ENCODE data around the gene TLX2.

Gene TLX2

DNA sequence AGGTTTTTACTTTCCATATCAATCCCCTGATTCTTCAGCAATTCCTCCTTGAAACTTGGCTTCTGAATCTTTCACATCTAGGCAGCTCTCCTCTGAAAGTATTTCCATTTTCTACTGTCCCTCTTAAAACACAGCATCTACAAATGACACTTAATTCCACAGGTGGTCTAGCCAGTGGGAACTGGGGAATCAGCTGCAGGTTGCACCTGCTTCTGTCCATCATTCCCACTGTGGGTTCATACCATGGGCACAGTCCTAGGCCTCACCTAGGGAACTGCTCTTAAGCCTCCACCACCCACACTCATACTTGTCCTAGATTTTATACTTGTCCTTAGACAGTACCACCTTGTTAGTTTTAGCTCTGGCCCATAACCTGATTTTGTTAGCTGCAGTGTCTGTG is 37.3 kb downstream of the TLX2 start:
- no peak overlapping the region for H3K4me2 ChIP-seq (ENCODE audit: low read length)
- H4K20me1 ChIP-seq (ENCODE audit: insufficient read depth, low read length): no peaks in the 10 kb centered on the region
- H3K4me3 ChIP-seq (ENCODE audit: low read length): no peak overlapping the region
- no peaks in the 10 kb centered on the region for H3K27me3 ChIP-seq (ENCODE audit: low read depth, low read length)
- H3K27ac ChIP-seq (ENCODE audit: low read length): no peak overlapping the region
- H3K4me1 ChIP-seq (ENCODE audit: low read length): peaks cover 11% of the 10 kb centered on the region
- no peak overlapping the region for H3K9ac ChIP-seq (ENCODE audit: low read length)
- H3K9me3 ChIP-seq (ENCODE audit: insufficient read depth, low read length): no peaks in the 10 kb centered on the region
- H2AFZ ChIP-seq (ENCODE audit: low read depth, low read length): no peak overlapping the region
- H3K79me2 ChIP-seq (ENCODE audit: low read length): peaks cover 3% of the 10 kb centered on the region; the same call in 1 of the 2 replicates
- no peak for TF ChIP-seq EZH2phosphoT487 (IDR thresholded peaks at IDR 0.05; ENCODE audit: low read depth)
- TF ChIP-seq, protein P1, sequence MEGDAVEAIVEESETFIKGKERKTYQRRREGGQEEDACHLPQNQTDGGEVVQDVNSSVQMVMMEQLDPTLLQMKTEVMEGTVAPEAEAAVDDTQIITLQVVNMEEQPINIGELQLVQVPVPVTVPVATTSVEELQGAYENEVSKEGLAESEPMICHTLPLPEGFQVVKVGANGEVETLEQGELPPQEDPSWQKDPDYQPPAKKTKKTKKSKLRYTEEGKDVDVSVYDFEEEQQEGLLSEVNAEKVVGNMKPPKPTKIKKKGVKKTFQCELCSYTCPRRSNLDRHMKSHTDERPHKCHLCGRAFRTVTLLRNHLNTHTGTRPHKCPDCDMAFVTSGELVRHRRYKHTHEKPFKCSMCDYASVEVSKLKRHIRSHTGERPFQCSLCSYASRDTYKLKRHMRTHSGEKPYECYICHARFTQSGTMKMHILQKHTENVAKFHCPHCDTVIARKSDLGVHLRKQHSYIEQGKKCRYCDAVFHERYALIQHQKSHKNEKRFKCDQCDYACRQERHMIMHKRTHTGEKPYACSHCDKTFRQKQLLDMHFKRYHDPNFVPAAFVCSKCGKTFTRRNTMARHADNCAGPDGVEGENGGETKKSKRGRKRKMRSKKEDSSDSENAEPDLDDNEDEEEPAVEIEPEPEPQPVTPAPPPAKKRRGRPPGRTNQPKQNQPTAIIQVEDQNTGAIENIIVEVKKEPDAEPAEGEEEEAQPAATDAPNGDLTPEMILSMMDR (IDR thresholded peaks at IDR 0.05; ENCODE audit: low read depth, low read length): no peak
- H3K36me3 ChIP-seq (replicated peaks; ENCODE audit: low read depth, low read length): no peaks in the 10 kb centered on the region

DNA sequence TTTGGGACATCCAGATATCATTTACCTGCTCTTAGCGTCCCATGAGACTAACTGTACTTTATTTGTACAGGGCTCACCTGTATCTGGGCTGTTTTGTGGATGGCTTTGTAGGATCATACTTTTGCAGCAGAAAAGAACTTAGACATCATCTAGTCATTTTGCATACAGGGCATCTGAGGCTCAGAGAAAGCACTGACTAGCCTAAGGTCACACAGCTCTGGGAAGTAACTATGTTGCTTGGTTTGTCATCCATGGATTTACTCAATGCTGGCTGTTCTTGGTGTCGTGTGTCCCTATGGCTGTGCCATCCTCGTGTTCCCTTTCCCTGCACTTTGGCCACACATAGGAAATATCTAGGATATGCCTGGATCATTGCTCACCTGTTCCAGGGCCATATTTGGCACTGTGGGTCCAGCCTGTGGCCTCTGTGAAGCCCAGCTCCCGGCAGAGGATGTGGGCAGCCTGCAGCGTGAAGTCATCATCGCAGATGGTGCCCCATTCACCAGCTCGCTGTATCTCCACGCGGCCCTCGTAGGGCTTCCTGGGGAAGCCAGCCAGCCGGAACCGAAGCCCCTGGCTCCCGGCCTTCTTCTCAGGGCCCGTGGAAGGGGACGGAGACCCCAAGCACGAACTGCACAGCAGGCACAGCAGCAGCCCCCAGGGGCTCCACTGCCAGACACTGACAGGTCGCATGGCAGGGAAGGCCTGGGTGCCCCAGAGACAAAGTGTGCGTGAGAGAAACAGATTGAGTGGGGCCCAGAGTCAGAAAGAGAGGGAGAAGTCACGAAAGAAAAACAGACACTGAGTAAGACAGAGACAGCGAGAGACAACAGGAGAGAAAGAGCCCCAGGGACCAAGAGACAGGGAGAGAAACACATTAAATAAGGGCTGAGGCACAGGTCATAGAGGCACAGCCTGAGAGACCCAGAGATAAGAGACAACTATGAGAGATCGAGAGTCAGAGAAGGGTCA is 38.0 kb downstream of the TLX2 start:
- no peaks in the 10 kb centered on the region for H3K36me3 ChIP-seq (replicated peaks; ENCODE audit: low read depth, low read length)
- no peak overlapping the region for H3K4me3 ChIP-seq (ENCODE audit: low read length)
- TF ChIP-seq, protein P1 (IDR thresholded peaks at IDR 0.05; ENCODE audit: low read depth, low read length): no peak
- no peak overlapping the region for H3K4me2 ChIP-seq (ENCODE audit: low read length)
- peaks cover 11% of the 10 kb centered on the region for H3K4me1 ChIP-seq (ENCODE audit: low read length)
- H3K27ac ChIP-seq (ENCODE audit: low read length): no peak overlapping the region
- no peaks in the 10 kb centered on the region for H4K20me1 ChIP-seq (ENCODE audit: insufficient read depth, low read length)
- H2AFZ ChIP-seq (ENCODE audit: low read depth, low read length): no peak overlapping the region
- no peak overlapping the region for H3K9ac ChIP-seq (ENCODE audit: low read length)
- H3K9me3 ChIP-seq (ENCODE audit: insufficient read depth, low read length): no peaks in the 10 kb centered on the region
- H3K27me3 ChIP-seq (ENCODE audit: low read depth, low read length): no peaks in the 10 kb centered on the region
- H3K79me2 ChIP-seq (ENCODE audit: low read length): peaks cover 3% of the 10 kb centered on the region; the same call in 1 of the 2 replicates

DNA sequence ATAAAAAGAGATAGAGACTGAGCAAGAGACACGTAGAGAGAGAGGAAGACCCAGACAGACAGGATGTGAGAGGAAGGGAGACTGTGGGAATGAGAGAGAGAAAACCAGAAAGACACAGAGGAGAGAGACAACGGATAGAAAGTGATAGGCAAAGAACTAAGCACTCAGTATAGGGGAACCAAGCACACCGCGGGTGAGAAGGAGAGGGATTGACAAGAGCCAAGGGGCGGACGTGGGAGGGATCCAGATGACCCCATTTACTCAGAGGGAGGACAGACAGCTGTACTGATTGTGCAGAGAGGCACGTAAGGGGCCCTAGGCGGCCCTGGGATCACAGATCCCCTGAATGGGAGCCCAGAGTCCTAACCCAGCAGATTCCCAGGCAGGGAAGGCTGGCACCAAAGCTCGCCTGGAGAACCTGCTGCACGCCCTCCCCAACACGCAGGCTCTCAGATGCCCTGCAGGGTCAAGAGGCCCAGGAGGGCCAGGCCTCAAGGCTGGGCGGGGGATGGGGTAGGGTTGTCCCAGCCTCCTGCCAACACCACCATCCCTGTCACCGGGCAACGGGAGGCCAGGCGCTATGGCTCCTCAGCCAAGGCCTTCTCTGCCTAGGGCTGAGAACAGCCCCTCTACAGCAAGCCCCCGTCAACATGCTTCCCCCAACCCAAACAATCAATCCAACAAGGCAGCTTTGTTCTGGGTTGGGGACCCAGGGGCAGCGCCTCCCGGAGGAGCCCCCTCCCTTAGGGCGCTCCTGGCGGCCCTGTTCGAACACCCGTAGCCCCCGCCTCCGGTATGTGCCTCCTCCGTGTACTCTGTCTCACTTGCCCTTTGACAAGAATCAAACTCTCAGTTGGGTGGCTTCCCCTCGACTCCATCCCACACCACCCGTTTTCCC is 38.9 kb downstream of the TLX2 start:
- Histone ChIP-seq H3K4me2 (ENCODE audit: low read length) (peak overlapping the region; percentile 93), H3K27ac (ENCODE audit: low read length) (no peak overlapping the region), H3K79me2 (ENCODE audit: low read length) (peaks cover 3% of the 10 kb centered on the region; the same call in 1 of the 2 replicates), H3K27me3 (ENCODE audit: low read depth, low read length) (no peaks in the 10 kb centered on the region), H3K9me3 (ENCODE audit: insufficient read depth, low read length) (no peaks in the 10 kb centered on the region), H3K9ac (ENCODE audit: low read length) (peak overlapping the region; percentile 91), H3K4me1 (ENCODE audit: low read length) (peaks cover 11% of the 10 kb centered on the region), H3K4me3 (ENCODE audit: low read length) (peak overlapping the region; percentile 90), H2AFZ (ENCODE audit: low read depth, low read length) (no peak overlapping the region), H4K20me1 (ENCODE audit: insufficient read depth, low read length) (no peaks in the 10 kb centered on the region), H3K36me3 (replicated peaks; ENCODE audit: low read depth, low read length) (no peaks in the 10 kb centered on the region)
- TF ChIP-seq, protein P1 (IDR thresholded peaks at IDR 0.05; ENCODE audit: low read depth, low read length): no peak
- TF ChIP-seq EZH2phosphoT487 (IDR thresholded peaks at IDR 0.05; ENCODE audit: low read depth): no peak
